Hematopoietic multipotent progenitor cell treated with erythropoietin and hydrocortisone succinate and interleukin-3 and kit ligand, for 8 days (in vitro differentiated cells): ENCODE data around the gene EPHB4.
A peak's percentile ranks its signal among the peaks of the same experiment; 100 is the strongest.

Experiments
- DNase-seq: peaks from one replicate; pipeline ENCODE4 v3.0.0-alpha.2; 2015

The EPHB4 gene

DNA sequence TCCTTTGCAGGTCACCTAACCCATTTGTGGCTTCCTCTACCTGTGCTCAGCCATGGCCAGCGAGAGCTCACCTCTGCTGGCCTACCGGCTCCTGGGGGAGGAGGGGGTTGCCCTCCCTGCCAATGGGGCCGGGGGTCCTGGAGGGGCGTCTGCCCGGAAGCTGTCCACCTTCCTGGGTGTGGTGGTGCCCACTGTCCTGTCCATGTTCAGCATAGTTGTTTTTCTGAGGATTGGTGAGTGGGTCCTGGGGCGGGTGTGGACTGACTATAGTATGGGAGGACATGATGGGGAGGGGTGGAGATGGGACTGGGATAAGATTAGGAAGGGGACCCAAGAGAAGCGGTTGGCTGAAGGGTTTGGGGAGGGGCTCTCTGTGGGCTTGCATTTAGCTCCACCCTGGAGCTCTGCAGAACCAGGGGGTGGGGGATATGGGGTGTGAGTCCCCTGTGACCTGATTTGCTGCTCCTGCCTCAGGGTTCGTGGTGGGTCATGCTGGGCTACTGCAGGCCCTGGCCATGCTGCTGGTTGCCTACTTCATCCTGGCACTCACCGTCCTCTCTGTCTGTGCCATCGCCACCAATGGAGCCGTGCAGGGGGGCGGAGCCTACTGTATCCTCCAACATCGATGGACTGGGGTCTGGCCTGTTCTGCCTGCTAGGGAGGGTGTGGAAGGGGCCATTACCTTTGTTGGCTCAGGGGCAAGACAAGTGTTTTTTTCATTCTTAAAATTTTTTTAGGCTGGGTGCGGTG is 27.0 kb upstream of the EPHB4 start:
- no peak for DNase-seq

GRCh38 chr7:100852048-100852872 is 24.9 kb upstream of the EPHB4 start, which contains the start of gene SLC12A9:
Gene SLC12A9 (plus strand): TSS chr7:100852713. CDS start chr7:100854198, 1,485 bp downstream.
- DNase-seq: peak; percentile 91

DNA sequence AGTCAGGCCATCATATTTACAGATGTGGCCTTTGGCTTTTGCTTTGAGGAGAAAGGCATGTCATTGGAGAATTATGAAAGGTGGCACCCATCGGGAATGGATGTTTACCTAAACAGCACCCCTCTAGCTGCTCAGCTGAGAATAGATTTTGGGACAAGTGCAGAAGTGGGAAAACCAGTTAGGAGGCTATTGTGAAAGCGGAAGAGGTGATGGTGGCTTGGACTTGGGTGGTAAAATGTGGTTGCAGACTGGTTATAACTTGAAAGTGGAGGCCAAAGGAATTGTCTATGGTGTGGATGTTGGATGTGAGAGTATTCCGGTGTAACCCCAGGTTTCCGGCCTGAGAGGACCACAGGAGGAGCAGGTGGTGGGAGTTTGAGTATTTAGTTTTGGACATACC is 20.0 kb upstream of the EPHB4 start:
- no peak for DNase-seq

DNA sequence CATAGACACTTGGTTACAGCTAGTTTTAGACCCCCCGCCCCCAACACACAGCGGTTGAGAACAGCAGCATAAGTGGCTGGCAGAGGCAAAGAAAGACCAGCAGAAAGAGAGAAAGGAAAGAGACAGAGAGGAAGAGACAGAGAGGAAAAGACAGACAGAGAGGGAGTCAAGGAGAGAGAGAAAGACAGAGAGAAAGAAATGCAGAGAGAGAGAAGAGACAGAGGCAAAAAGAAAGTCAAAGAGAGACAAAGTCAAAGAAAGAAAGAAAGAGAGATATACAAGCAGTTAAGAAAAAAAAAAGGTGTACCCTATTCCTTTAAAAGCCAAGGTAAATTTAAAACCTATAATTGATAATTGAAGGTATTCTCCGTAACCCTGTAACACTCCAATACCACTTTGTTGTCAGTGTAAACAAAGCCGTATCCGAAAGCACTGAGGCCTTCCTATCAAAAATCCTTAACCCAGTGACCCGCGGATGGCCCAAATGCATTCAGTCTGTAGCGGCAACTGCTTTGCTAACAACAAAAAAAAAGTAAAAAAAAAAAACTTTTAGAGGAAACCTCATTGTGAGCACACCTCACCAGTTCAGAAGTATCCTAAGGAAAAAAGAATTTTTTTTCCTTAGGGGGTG is 13.3 kb upstream of the EPHB4 start:
- no peak for DNase-seq

- no peak for DNase-seq
These were observed 12.0 kb upstream of the EPHB4 start for GRCh38 chr7:100839361-100839760.

- DNase-seq: peak; percentile 90
These were observed 9.9 kb upstream of the EPHB4 start for GRCh38 chr7:100837099-100837836.

DNA sequence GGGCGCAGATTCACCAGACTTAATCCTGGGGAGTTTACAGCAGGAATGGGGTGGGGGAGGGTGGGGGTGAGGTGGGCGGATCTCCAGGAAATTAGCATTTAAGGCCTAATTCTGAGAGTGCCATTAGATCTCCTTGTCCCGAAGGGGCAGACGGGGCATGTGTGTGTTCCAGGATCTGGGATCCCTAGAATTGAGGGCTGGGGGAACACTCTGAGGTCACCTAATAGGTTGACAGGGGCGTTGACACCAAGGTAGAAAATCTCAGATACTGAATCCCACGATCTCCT is 9.4 kb upstream of the EPHB4 start:
- no peak for DNase-seq

- DNase-seq: peak; percentile 31
These were observed 8.8 kb upstream of the EPHB4 start for GRCh38 chr7:100835903-100836811.

DNA sequence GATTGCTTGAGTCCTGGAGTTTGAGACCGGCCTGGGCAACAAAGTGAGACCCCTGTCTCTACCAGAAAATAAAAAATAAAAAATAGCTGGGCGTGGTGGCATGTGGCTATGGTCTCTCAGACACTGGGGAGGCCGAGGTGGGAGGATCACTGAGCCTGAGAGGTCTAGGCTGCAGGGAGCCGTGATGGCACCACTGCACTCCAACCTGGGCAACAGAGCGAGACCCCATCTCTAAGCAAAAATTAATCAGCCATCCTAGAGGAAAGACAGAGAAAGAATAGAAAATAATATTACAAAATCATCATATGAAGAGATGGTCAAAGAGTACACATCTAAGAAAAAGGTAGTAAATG is 4.9 kb upstream of the EPHB4 start:
- no peak for DNase-seq

GRCh38 chr7:100830396-100830795 is 3.1 kb upstream of the EPHB4 start:
- no peak for DNase-seq

- peak; percentile 97 for DNase-seq
These were observed 1.9 kb upstream of the EPHB4 start for GRCh38 chr7:100829150-100829716.

DNA sequence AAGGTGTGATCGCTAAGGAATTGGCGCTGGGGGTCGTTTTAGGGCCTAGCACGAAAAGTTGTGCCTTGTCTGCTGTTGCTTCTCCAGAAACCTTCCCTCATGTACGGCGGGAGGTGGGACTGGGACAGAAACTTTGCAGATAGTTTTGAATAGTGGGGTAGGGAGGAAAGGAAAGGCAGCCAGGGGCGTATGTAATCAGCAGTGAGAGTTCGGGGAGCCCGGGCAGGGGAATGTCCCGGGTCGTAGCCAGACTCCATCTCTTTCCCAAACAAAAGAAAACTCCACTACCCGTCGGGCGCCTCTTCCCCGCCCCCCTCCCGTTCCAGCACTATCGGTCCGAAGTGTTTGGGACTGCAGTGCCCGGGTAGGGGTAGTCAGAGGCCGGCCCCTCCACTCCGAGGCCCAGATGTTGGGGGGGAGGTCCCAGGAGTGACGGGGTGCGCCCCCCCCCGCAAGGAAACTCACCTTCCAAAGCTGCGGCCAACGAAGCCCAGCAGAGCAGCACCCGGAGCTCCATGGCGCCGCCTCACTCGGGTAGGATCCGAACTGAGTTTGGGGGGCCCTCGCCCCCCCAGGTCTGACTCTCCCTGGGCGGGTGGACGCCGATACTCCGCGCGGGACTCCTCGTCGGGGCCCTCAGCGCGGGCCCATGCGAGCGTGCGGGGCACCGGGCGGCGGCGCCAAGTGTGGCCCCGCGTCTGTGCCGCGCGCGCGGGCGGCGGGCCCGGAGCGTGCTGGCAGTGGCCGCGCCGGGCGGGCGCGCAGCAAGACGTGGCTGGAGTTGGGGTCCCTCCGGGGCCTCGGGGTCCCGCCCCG is 601 bp downstream of the EPHB4 start:
- no peak for DNase-seq

GRCh38 chr7:100825751-100826513 is 1.4 kb downstream of the EPHB4 start:
- DNase-seq: peak; percentile 82

DNA sequence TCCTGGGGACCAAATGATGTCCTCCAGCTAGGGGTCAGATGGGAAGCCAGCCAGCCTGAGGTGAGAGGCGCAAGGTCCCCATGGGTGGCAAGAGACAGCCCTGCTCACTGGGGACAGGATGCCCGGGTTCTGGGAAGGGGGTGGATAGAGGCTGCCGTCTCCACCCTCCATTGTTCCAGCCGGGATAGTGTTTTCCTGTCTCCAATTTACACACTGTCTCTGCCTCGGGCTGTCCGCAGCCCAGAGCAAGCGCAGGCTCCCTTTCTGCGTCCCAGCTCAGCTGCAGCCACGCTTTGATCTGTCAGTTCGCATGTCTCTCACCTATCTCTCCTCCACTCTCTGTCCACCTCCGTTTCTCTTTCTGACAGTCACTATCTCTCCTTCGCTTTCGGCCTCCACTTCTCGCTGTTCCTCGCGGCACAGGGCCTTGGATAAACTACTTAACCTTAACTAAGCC is 2.1 kb downstream of the EPHB4 start:
- DNase-seq: no peak

DNA sequence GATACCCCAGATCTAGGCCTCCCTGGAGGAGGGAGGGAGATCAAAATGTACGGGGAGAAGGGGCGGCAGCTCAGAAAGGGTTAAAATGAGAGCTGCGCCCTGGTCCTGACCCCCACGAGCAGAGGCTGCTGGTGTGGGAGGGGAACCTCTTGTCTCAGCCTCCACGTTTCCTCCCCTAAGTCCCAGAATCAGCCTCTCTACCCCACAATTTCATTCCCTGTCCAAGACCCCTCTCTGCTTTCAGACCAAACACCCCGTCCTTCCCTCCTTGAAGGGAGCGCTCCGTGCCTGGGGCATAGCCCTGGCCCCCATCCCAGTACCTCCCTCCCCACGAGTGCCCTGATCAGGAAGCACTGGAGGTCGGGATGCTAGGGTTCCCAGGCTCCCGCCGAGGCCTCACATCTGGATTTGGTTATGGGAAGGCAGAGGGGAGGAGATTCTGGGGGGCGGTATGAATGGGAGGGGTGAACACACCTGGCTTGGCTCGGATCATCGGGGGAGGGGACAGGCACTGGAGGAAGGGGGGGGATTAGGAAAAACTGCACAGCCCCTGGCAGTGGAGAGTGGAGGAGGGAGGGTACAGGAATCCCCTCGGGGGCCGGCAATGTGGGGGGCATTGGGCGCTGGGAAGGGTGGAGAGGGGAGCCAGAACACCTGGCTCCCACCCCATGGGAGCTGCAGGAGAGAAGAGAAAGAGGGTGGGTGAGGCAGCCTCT is 2.7 kb downstream of the EPHB4 start:
- DNase-seq: no peak

DNA sequence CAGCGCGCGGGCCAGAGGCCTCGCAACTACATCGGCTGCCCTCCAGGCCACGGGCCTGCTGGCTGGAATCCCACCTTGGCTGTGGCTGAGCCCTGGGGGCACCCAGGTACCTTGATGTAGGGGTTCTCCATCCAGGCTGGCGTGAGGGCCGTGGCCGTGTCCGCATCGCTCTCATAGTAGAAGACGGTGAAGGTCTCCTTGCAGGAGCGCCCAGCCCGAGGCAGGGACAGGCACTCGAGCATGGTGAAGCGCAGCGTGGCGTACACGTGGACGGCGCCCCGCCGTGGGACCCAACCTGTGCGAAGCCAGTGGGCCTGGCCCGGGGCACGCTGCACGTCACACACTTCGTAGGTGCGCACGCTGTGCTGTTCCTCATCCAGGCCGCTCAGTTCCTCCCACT is 3.8 kb downstream of the EPHB4 start:
- no peak for DNase-seq

- no peak for DNase-seq
These were observed 4.2 kb downstream of the EPHB4 start for GRCh38 chr7:100823140-100823525.

GRCh38 chr7:100822236-100823139 is 4.8 kb downstream of the EPHB4 start:
- DNase-seq: no peak
